BLaER1 treated with 17β-estradiol and CSF1 and Interleukin-3, amounts not matched to agents 10 nM and 100 nM (cell line): ENCODE data around the gene DLGAP1.

Source experiments
- H3K27ac ChIP-seq, 11 experiments: shearing (Covaris generic); formaldehyde crosslinking; 2 replicates each; pipeline ENCODE4 v1.8.1; 2022
- H3K27me3 ChIP-seq, 11 experiments: shearing (Covaris generic); formaldehyde crosslinking; 2 replicates each; pipeline ENCODE4 v1.8.1; 2022
- H3K36me3 ChIP-seq, 11 experiments: shearing (Covaris generic); formaldehyde crosslinking; 2 replicates each; pipeline ENCODE4 v1.8.1; 2022
- H3K4me1 ChIP-seq, 10 experiments: shearing (Covaris generic); formaldehyde crosslinking; 2 replicates each; pipeline ENCODE4 v1.8.1; 2022
- H3K4me2 ChIP-seq, 11 experiments: shearing (Covaris generic); formaldehyde crosslinking; 2 replicates each; pipeline ENCODE4 v1.8.1; 2022
- H3K4me3 ChIP-seq, 10 experiments: shearing (Covaris generic); formaldehyde crosslinking; 2 replicates each; pipeline ENCODE4 v1.8.1; 2022
- H3K9ac ChIP-seq, 11 experiments: shearing (Covaris generic); formaldehyde crosslinking; 2 replicates each; pipeline ENCODE4 v1.8.1; 2022
- H3K9me3 ChIP-seq, 11 experiments: shearing (Covaris generic); formaldehyde crosslinking; replicated peaks in 1 of 11; 2 replicates each; pipeline ENCODE4 v1.8.1; 2022
- H4K20me1 ChIP-seq, 11 experiments: shearing (Covaris generic); formaldehyde crosslinking; 2 replicates each; pipeline ENCODE4 v1.8.1; 2022
- Cebpa-rat ChIP-seq, 11 experiments: shearing (Covaris generic); IDR thresholded peaks; 2 replicates each; pipeline ENCODE4 v1.8.1; 2022

Gene DLGAP1

DNA sequence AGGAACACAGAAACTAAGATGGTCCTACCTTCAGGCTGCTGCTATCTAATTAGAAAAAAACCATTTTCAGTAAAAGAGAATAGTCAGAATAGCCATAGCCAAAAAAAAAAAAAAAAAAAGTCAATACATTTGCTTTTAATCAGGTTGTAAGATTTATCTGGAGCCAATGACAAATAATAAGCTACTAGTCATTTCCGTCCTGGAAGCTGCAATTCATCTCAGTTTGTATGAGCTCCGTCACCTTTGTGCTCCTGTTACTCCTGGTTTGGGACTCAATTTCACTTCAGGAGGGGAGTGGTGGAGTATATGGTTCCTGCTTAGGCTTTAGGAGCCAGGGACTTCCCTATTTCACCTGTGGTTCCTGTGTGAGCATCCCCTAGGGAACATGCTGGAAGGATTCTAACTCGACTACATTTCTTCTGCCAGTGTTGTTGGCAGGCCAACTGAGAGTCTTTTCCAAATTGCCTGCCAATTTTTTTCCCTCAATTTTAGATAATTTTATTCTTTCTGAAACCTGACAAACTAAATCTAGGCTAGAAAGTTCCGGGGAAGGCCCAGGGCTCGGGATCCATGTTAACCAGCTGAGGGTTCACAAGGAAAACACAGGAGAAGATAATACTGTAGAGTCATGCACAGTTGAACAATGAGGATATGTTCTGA lies 481.8 kb downstream of the DLGAP1 start:
- Histone ChIP-seq H3K4me2 (no peak overlapping the region), H3K9ac (no peak overlapping the region), H3K27ac (no peak overlapping the region), H3K27me3 (no peaks in the 10 kb centered on the region), H3K36me3 (no peaks in the 10 kb centered on the region), H3K4me3 (no peak overlapping the region), H3K4me1 (no peaks in the 10 kb centered on the region), H4K20me1 (no peaks in the 10 kb centered on the region), H3K9me3 (peaks cover 0 to 8% (median 6%) of the 10 kb centered on the region in 11 experiments; a peak in 19 of 22 replicates)
- no peak for TF ChIP-seq Cebpa-rat (IDR thresholded peaks at IDR 0.05)

GRCh38 chr18:3972291-3972930 lies 482.7 kb downstream of the DLGAP1 start:
- H3K27me3 ChIP-seq, result no peaks in the 10 kb centered on the region
- no peak for TF ChIP-seq Cebpa-rat (IDR thresholded peaks at IDR 0.05)
- H3K9me3 ChIP-seq, result no peaks in the 10 kb centered on the region
- no peak overlapping the region for H3K9ac ChIP-seq
- no peak overlapping the region for H3K27ac ChIP-seq
- H3K4me3 ChIP-seq, result no peak overlapping the region
- no peaks in the 10 kb centered on the region for H3K36me3 ChIP-seq
- no peak overlapping the region for H3K4me2 ChIP-seq
- no peaks in the 10 kb centered on the region for H4K20me1 ChIP-seq
- H3K4me1 ChIP-seq, result no peaks in the 10 kb centered on the region

GRCh38 chr18:3970929-3971328 lies 484.2 kb downstream of the DLGAP1 start:
- Histone ChIP-seq H3K27me3 (no peaks in the 10 kb centered on the region), H3K4me2 (no peak overlapping the region), H3K9ac (no peak overlapping the region), H3K36me3 (no peaks in the 10 kb centered on the region), H4K20me1 (no peaks in the 10 kb centered on the region), H3K4me1 (no peaks in the 10 kb centered on the region), H3K4me3 (no peak overlapping the region), H3K9me3 (no peaks in the 10 kb centered on the region), H3K27ac (no peak overlapping the region)
- no peak for TF ChIP-seq Cebpa-rat (IDR thresholded peaks at IDR 0.05)

DNA sequence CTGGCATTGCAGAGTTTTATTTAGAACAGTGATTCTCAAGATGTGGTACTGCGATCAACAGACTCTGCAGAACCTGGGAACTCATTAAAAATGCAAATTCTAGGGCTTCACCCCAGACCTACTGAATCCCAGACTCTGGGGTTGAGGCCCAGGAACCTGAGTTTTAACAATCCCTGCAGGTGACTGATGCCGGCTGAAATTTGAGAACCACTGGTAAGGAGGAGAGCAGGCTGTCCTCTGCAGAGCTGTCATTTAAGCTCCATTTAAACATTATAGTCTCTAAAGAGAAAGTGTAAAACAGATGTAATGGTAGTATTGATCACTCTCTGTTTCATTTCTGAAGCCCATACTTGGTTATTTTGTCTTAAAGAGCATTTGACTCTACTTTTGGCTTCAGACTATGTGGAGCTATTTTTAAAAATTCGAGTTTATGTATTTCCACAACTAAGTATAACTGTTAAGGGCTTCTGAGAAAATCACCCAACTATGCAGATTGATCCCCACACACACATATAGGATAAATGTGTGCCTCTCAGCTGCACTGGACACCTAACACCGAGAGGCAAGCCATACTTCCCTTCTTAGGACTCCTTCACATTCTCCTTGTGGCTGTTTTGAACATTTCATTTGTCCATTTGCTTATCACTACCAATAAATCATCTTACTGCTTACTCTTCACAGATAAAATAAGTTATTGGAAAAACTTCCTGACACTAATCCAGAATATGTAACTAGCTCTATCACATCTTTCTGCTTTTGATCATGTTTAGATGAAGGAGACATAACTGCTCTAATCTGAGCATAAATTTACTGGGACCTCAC lies 487.5 kb downstream of the DLGAP1 start:
- H3K4me1 ChIP-seq, result no peaks in the 10 kb centered on the region
- no peak for TF ChIP-seq Cebpa-rat (IDR thresholded peaks at IDR 0.05)
- no peak overlapping the region for H3K4me2 ChIP-seq
- H3K4me3 ChIP-seq, result no peak overlapping the region
- H3K9me3 ChIP-seq, result no peaks in the 10 kb centered on the region
- H3K27me3 ChIP-seq, result no peaks in the 10 kb centered on the region
- no peak overlapping the region for H3K9ac ChIP-seq
- no peak overlapping the region for H3K27ac ChIP-seq
- no peaks in the 10 kb centered on the region for H4K20me1 ChIP-seq
- no peaks in the 10 kb centered on the region for H3K36me3 ChIP-seq

DNA sequence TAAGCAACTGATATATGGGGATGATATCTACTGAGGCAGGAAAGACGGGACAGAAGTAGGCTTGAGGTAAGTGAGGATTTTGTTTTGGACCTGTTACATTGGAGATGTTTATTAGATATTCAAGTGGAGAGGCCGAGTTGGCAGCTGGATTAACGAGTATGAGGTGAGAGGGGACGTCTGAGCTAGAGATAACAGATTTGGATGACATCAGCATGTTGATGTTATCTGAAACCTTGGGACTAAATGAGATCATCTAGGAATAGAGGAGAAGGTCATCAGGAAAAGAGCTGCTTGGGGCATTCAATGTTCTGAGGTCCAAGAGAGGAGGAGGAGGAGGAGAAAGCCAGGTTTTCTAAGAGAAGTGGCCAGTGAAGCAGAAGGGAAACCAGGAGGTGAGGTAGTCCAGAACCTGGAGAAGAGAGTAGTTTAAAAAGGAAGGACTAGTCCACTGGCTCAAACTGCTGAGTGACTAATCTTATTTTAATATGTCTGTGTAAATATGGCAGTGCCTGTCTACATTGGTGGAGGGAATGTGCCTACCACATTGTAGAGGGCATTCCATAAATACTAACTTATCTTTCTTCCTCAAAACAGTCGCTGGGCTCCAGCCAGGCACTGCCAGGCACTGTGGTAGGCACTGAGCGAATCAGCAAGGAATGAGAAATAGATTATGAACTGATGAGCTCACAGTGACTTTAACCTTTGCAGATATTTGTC lies 488.3 kb downstream of the DLGAP1 start:
- no peak for TF ChIP-seq Cebpa-rat (IDR thresholded peaks at IDR 0.05)
- H3K27ac ChIP-seq, result no peak overlapping the region
- no peak overlapping the region for H3K4me2 ChIP-seq

GRCh38 chr18:3966246-3966641 lies 488.9 kb downstream of the DLGAP1 start:
- Histone ChIP-seq H3K4me3 (no peak overlapping the region), H3K36me3 (no peaks in the 10 kb centered on the region), H4K20me1 (no peaks in the 10 kb centered on the region), H3K4me2 (no peak overlapping the region), H3K9ac (no peak overlapping the region), H3K9me3 (no peaks in the 10 kb centered on the region), H3K4me1 (no peaks in the 10 kb centered on the region), H3K27me3 (no peaks in the 10 kb centered on the region), H3K27ac (no peak overlapping the region)
- TF ChIP-seq Cebpa-rat (IDR thresholded peaks at IDR 0.05), result no peak

More for the DNA sequence above, 488.3 kb downstream of the DLGAP1 start:
- no peaks in the 10 kb centered on the region for H4K20me1 ChIP-seq
- no peaks in the 10 kb centered on the region for H3K27me3 ChIP-seq
- H3K9me3 ChIP-seq, result no peaks in the 10 kb centered on the region
- no peaks in the 10 kb centered on the region for H3K4me1 ChIP-seq
- H3K4me3 ChIP-seq, result no peak overlapping the region
- no peaks in the 10 kb centered on the region for H3K36me3 ChIP-seq
- no peak overlapping the region for H3K9ac ChIP-seq

DNA sequence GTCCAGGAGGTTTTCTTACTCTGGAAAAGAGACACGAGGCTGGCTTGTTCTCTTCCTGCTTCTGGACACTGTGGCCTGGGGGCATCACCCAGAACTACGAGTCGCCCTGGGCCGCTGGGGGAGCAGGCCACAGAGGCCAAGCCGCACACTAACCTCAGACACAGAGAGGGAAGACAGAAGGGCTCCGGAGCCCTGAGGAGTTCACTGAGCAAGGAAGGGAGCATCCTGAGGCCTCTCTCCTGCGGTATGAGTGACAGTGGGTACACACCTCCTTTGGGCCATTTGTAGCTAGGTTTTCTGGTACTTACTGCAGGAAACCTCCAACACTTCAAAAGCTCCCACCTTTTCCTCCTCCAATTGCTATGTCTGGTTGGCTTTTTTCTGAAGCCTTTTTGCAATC lies 494.1 kb downstream of the DLGAP1 start:
- Histone ChIP-seq H4K20me1 (no peaks in the 10 kb centered on the region), H3K4me3 (no peak overlapping the region), H3K27ac (no peak overlapping the region)

DNA sequence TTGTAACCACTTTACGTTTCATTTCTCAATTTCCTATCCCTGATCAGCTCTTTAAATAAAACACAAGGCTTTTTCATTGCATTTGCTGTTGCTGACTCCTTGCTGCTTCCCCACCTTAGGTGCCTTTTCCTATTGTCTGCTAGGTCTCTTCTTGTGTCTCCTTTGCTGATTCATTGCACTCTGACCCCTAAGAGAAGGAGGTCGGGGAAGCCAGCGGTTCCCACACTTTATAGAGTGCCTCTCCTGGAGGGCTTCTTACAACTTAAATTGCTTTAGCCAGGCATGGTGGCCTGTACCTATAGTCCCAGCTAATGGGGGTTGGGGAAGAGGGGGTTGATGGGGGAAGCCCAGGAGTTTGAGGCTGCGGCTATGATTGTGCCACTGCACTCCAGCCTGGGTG lies 495.0 kb downstream of the DLGAP1 start:
- TF ChIP-seq Cebpa-rat (IDR thresholded peaks at IDR 0.05), result no peak
- no peaks in the 10 kb centered on the region for H3K4me1 ChIP-seq
- H3K36me3 ChIP-seq, result no peaks in the 10 kb centered on the region
- no peak overlapping the region for H3K9ac ChIP-seq
- H3K4me3 ChIP-seq, result no peak overlapping the region
- H3K27me3 ChIP-seq, result no peaks in the 10 kb centered on the region
- H3K9me3 ChIP-seq, result no peaks in the 10 kb centered on the region
- H4K20me1 ChIP-seq, result no peaks in the 10 kb centered on the region
- H3K4me2 ChIP-seq, result no peak overlapping the region
- no peak overlapping the region for H3K27ac ChIP-seq

More for the DNA sequence above, 494.1 kb downstream of the DLGAP1 start:
- Histone ChIP-seq H3K4me2 (no peak overlapping the region), H3K9me3 (no peaks in the 10 kb centered on the region), H3K27me3 (no peaks in the 10 kb centered on the region), H3K9ac (no peak overlapping the region), H3K4me1 (no peaks in the 10 kb centered on the region), H3K36me3 (no peaks in the 10 kb centered on the region)
- TF ChIP-seq Cebpa-rat (IDR thresholded peaks at IDR 0.05), result no peak

DNA sequence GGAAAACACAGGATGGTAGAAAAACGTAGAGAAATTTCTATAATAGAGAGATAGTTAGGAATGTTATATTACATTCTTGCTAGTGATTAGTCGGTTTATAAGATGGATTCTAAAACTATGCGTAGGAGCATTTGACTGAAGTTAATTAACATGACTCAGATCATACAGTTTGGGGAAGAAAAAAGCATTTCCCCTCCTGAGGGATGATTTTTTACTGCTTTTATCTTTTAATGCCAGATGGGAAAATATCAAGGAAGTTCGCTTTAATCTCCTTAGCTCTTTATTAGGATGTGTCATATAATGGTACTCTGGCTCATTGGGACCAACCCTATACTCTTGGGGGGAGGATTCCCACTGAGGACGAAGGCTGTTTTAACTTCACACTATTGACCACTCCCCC lies 503.1 kb downstream of the DLGAP1 start:
- Histone ChIP-seq H3K36me3 (no peaks in the 10 kb centered on the region), H3K4me1 (no peaks in the 10 kb centered on the region), H3K4me2 (no peak overlapping the region), H3K27ac (no peak overlapping the region), H3K9ac (no peak overlapping the region), H3K27me3 (no peaks in the 10 kb centered on the region), H3K4me3 (no peak overlapping the region), H3K9me3 (no peaks in the 10 kb centered on the region), H4K20me1 (no peaks in the 10 kb centered on the region)
- TF ChIP-seq Cebpa-rat (IDR thresholded peaks at IDR 0.05), result no peak
